ENCODE measurements around the gene LHCGR.
"Not testable (repeated sequence)": the region's sequence is repeated elsewhere in the genome, so short reads cannot be mapped to it uniquely, and the experiment has no call there.

The LHCGR gene

DNA sequence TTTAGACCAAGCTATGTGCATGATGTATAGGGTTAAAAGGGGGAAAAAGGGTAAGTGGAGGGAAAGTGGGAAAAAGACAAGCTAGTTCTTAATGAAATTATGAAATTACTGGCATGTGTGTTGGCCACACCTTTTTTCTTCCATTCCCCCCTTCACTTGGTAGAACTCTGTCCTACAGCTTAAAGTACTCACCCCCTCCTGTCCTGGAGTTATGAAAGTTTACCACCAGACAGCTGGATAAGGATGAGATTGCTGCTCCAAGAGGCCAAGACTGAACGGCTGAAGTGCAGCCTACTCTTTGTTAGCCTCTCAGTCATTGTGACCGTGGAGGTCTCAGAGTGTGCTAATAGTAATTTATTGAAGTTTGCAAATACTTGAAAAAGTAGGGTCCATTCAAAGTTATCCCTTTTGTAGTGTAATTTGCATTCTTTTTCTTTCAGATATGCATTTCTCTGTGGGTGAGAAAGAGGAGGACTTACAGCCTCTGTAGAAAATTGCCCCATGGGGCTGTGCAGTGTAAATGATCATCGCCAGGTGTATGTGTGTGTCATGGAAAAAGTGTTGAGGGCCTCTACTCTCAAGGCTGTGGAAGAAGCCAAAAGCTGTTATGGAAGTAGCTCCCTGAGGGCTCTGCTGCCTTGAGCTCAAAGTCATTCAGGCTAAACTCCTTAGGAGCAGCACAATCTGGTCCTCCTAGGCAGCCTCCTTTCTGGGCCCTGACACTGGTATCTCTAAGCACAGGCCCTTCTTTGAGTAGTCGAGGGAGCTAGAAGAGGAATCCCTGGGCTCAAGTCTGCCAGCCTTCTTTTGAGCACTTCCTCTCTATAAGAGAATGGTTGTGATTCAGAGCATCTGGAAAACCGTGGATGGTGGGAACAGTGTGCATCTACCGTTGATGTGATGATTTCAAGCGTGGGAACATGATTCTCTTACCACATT lies 46.2 kb downstream of the LHCGR start:
- DNase-seq: no peak

- DNase-seq: no peak
Measured at GRCh38 chr2:48707466-48707865, 48.1 kb downstream of the LHCGR start.

GRCh38 chr2:48703621-48704020 lies 51.9 kb downstream of the LHCGR start:
- DNase-seq: not testable (repeated sequence)

DNA sequence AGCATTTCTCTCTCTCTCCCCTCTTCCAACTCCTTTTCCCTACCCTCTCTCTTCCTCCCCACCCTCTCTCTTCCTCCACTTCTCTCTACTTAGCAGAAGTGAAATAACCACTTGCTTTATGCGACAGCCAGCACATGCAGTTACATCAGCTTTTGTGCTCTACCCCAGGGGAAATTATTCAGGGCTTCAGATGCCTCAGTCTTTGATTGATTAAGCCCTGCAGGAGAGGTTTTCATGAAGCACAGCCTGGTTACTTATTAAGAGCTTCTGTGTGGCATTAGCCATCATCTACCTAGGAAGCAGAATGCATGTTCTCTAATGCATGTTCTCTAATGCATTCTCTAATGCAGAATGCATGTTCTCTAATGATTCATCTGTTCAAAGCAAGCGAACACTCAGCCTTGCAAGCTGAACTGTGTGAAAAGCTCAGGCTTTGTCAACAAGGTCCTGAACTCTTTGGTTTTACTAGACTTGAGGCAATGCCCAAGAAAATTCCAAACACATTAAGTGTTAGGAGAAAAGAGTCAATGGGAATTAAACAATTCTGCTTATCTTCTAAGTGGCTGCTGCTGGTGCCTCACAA lies 56.1 kb downstream of the LHCGR start:
- DNase-seq: peak; percentile 56

GRCh38 chr2:48696881-48697280 lies 58.6 kb downstream of the LHCGR start:
- DNase-seq: no peak

DNA sequence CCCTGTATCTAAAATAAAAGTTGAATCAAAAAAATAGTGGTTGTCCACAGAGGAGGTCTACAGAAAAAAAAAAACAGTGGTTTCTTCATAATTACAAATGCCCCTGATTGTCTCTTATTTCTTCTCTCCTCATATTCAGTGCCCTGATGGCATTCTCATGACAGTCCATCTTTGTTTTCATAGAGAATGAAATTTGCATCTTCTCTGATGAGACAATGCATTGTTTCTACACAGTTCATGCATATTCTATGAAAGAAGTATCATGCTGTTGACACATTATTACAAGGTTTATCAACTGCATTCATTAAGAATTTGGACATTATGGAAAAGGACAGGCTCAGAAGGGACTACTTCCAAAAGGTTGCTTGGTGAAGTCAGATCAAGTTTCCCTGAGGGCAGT lies 59.5 kb downstream of the LHCGR start:
- no peak for DNase-seq

DNA sequence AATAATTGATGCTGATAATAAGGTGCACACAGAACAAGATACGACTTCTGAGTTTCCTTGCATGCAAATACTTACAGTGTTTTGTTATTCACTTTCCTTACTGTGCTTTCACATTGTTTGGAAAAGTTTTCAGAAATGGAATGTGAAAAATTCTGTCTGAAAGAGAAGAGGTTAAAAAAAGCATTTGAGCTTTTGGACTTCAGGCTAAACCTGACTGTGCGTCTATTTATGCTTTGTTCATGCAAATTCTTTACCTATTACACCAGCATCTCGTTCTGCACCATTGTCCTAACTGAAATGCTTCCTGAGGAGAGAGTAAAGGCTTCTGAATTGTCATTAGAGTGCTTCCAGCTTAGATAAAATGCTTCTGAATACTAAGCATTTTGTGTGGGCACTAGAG lies 61.4 kb downstream of the LHCGR start:
- peak; percentile 62 for DNase-seq

GRCh38 chr2:48693645-48694044 lies 61.9 kb downstream of the LHCGR start:
- peak; percentile 25 for DNase-seq

DNA sequence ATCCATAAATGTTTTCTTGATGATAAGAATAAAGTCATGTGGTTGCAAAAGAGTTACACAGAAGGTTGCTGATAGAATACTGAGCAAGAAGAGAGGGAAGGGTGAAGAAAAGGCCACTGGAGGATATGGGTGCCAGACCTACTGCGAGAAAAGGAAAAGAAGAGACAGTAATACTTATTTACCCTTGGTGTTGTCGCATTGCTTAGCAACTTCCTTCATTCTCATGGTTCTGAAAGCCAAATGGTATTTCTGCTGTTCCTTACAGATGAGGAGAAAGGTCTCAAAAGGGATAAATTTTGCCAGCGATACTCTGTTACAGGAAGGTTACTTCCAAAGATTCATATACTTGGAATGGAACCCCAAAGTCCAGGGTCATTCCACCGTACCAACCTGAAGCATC lies 62.5 kb downstream of the LHCGR start:
- no peak for DNase-seq

GRCh38 chr2:48691935-48692691 lies 63.4 kb downstream of the LHCGR start:
- no peak for DNase-seq

DNA sequence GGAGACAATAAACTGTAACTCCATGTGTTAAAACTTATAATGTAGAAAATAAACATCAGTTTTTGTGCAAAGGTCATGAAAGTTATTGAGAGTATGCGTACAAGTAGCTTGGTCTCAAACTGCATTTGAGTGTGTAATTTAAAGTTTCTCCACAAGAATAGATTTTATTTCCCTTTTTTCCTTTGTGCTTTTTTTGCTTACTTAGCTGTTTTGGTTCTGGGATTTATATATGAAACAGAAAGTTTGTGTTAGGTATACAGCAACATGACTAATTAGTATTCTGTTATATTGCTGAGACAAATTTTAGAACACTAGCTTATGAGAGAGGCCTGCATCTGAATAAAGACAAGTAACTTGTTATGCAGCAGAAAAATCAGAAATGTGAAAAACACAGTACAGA lies 70.4 kb downstream of the LHCGR start:
- no peak for DNase-seq

DNA sequence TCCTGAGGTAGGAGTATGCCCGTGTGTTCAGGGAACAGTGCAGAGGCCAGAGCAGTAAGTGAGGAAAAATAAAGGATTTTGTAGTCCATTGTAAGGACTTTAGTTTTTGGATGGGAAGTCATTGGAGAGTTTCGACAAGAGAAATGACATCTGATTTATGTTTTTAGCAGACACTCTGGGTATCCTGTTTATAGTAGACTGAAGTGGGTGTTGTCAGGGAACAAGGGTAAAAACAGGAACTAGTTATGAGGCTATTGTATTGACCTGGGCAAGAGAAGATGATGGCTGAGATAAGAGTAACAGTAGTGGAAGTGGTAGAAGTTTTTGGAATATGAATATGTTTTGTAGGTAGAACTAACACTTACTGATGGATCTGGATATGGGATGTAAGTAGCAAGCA lies 78.1 kb downstream of the LHCGR start:
- no peak for DNase-seq

GRCh38 chr2:48674933-48675332 lies 80.6 kb downstream of the LHCGR start:
- DNase-seq: no peak

- DNase-seq: no peak
Measured at GRCh38 chr2:48673581-48673980, 81.9 kb downstream of the LHCGR start.

DNA sequence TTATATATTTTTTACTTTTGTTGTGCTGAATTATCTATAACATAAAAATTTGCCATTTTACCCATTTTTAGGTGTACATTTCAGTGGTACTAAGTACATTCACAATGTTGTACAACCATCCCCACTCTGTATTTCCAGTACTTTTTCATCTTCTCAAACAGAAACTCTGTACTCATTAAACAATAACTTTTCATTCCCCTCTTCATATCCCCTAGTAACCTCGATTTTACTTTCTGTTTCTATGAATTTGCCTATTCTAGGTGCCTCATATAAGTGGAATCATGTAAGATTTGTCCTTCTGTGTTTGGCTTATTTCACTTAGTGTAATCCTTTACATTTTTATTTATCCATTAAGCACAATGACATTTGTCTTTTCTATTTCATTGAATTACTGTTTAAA lies 86.5 kb downstream of the LHCGR start:
- no peak for DNase-seq

- DNase-seq: peak; percentile 91
Measured at GRCh38 chr2:48651158-48651790, 104.2 kb downstream of the LHCGR start.

DNA sequence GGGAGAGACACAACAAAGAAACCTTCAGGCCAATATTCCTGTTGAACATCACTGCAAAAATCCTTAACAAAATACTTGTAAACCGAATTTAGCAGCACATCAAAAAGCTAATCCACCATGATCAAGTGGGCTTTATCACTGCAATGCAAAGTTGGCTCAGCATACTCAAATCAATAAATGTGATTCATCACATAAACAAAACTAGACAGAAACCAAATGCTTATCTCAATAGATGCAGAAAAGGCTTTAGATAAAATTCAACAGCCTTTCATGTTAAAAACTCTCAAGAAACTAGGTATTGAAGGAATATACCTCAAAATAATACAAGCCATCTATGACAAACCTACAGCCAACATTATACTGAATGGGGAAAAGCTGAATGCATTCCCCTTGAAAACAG lies 117.3 kb downstream of the LHCGR start:
- no peak for DNase-seq
